Natural killer cell (primary cell): ENCODE results near the gene EMX1. TPM values are rescaled to one million over a fixed set of nuclear protein-coding genes. Genes with fewer than 3 reads are reported as not detected.

ENCODE experiments used
- ATAC-seq, 3 donors: fragments of 150-1000 bp in 2 of 3; fragments of 200-7000 bp in 1 of 3; cut with Tn5 transposase; 1 replicate in 1 of 3; 2 replicates in 2 of 3; pipeline ENCODE4 v1.10.0; 2021; ENCODE audit warnings: mild to moderate bottlenecking in 2 of 3, moderate library complexity in 2 of 3
- DNase-seq, 2 donors: peaks; one replicate each; pipeline versions ENCODE4 v3.0.0 to v3.0.0-alpha.2; 2013 to 2021; ENCODE audit warnings: mixed read lengths in 1 of 2
- H3K27ac ChIP-seq: one replicate; pipeline ENCODE4 v1.5.1; 2013; ENCODE audit warnings: mild to moderate bottlenecking, low read length
- H3K27me3 ChIP-seq: one replicate; pipeline ENCODE4 v1.6.1; 2013; ENCODE audit warnings: low read length; ENCODE audit not compliant: control insufficient read depth, insufficient read depth
- H3K36me3 ChIP-seq: one replicate; pipeline ENCODE4 v1.6.1; 2013; ENCODE audit warnings: low read length; ENCODE audit not compliant: control insufficient read depth, insufficient read depth
- H3K4me1 ChIP-seq: one replicate; pipeline ENCODE4 v1.6.1; 2013; ENCODE audit warnings: low read length; ENCODE audit not compliant: control insufficient read depth, insufficient read depth
- H3K4me3 ChIP-seq: one replicate; pipeline ENCODE4 v1.5.1; 2013; ENCODE audit warnings: low read length
- H3K9me3 ChIP-seq: one replicate; pipeline ENCODE4 v1.6.1; 2013; ENCODE audit warnings: low read length; ENCODE audit not compliant: control insufficient read depth, insufficient read depth
- H3K27ac Mint-ChIP-seq, 2 donors: one replicate each; pipeline ENCODE4 v1.8.0; 2022; ENCODE audit warnings: mild to moderate bottlenecking in 2 of 2, mixed read lengths in 2 of 2, moderate library complexity in 1 of 2
- H3K27me3 Mint-ChIP-seq, 2 donors: one replicate each; pipeline ENCODE4 v1.8.0; 2022; ENCODE audit warnings: low read depth in 2 of 2, mixed read lengths in 2 of 2
- H3K36me3 Mint-ChIP-seq: one replicate; pipeline ENCODE4 v1.8.0; 2022; ENCODE audit warnings: mixed read lengths
- H3K4me1 Mint-ChIP-seq, 2 donors: one replicate each; pipeline ENCODE4 v1.8.0; 2022; ENCODE audit warnings: mixed read lengths in 2 of 2
- H3K4me3 Mint-ChIP-seq: one replicate; pipeline ENCODE4 v1.8.0; 2022; ENCODE audit warnings: mild to moderate bottlenecking, moderate library complexity, mixed read lengths
- H3K9me3 Mint-ChIP-seq, 2 donors: one replicate each; pipeline ENCODE4 v1.8.0; 2022; ENCODE audit warnings: mixed read lengths in 2 of 2
- CTCF ChIP-seq: fragments of 200-600 bp; IDR thresholded peaks from one replicate; pipeline ENCODE4 v1.8.0; 2022; ENCODE audit warnings: antibody characterized with exemption
- WGBS: methylation state at CpG from one replicate; pipeline ENCODE4 v1.1.7; 2013; ENCODE audit warnings: missing lambda C conversion rate; ENCODE audit not compliant: insufficient coverage; 5-methylcytosine and 5-hydroxymethylcytosine counted together
- intact Hi-C: fragments of 100-400 bp; cut with micrococcal nuclease; formaldehyde crosslinking; loops from one replicate; pipeline ENCODE4 v1.14.2; 2022
- total RNA-seq, 4 donors: library from RNA; stranded (reverse); fragments of 120-200 nt in 1 of 4; gene quantifications; one replicate each; pipeline versions ENCODE4 v1.2.3 to v1.2.4, GENCODE V29; 2013 to 2022

Gene EMX1
- total RNA-seq, 3 donors from 2014 or later (not counting 1 experiment from before 2014, with no cell fraction given), result not detected

GRCh38 chr2:72926811-72927465, 9.6 kb downstream of the EMX1 start:
- ATAC-seq, result no peak
- no peaks in the 10 kb centered on the region for H3K36me3 Mint-ChIP-seq
- DNase-seq, result no peak
- H3K27me3 Mint-ChIP-seq, result peaks cover 23 to 31% of the 10 kb centered on the region in 2 donors
- Histone ChIP-seq H3K27ac (no peak overlapping the region), H3K36me3 (no peaks in the 10 kb centered on the region), H3K4me1 (peaks cover 11% of the 10 kb centered on the region), H3K9me3 (no peaks in the 10 kb centered on the region), H3K27me3 (peaks cover 44% of the 10 kb centered on the region), H3K4me3 (no peak overlapping the region)
- 48% methylated on average over 5 of the region's 6 CpGs for WGBS
- intact Hi-C loops, result no loop called here
- H3K4me1 Mint-ChIP-seq, result no peaks in the 10 kb centered on the region
- TF ChIP-seq CTCF, result no peak
- no peak overlapping the region for H3K4me3 Mint-ChIP-seq
- no peaks in the 10 kb centered on the region for H3K9me3 Mint-ChIP-seq
- no peak overlapping the region for H3K27ac Mint-ChIP-seq

- Mint-ChIP-seq H3K27me3 (peaks cover 13 to 21% of the 10 kb centered on the region in 2 donors), H3K9me3 (no peaks in the 10 kb centered on the region), H3K27ac (no peak overlapping the region), H3K36me3 (no peaks in the 10 kb centered on the region), H3K4me3 (no peak overlapping the region), H3K4me1 (no peaks in the 10 kb centered on the region)
- DNase-seq (peak in 1 of 2 donors; percentile 6), ATAC-seq (no peak)
- Histone ChIP-seq H3K27ac (no peak overlapping the region), H3K36me3 (no peaks in the 10 kb centered on the region), H3K9me3 (no peaks in the 10 kb centered on the region), H3K4me1 (peaks cover 11% of the 10 kb centered on the region), H3K4me3 (no peak overlapping the region), H3K27me3 (peaks cover 36% of the 10 kb centered on the region)
- 89% methylated on average over 8 of the region's 8 CpGs for WGBS
- no peak for TF ChIP-seq CTCF
- intact Hi-C loops, result no loop called here
These were observed 10.6 kb downstream of the EMX1 start for GRCh38 chr2:72927619-72928550.

- TF ChIP-seq CTCF, result no peak
- peaks cover 2 to 10% of the 10 kb centered on the region in 2 donors for H3K27me3 Mint-ChIP-seq
- no peak overlapping the region for H3K4me3 ChIP-seq
- H3K27me3 ChIP-seq, result peaks cover 26% of the 10 kb centered on the region
- no peak for DNase-seq
- no peak overlapping the region for H3K27ac Mint-ChIP-seq
- no peak for ATAC-seq
- intact Hi-C loops, result no loop called here
- H3K27ac ChIP-seq, result no peak overlapping the region
- WGBS, result 100% methylated on average over 1 of the region's 1 CpG
- H3K9me3 ChIP-seq, result no peaks in the 10 kb centered on the region
- H3K4me3 Mint-ChIP-seq, result no peak overlapping the region
- H3K36me3 Mint-ChIP-seq, result no peaks in the 10 kb centered on the region
- H3K36me3 ChIP-seq, result no peaks in the 10 kb centered on the region
- H3K4me1 Mint-ChIP-seq, result no peaks in the 10 kb centered on the region
- H3K9me3 Mint-ChIP-seq, result no peaks in the 10 kb centered on the region
- peaks cover 7% of the 10 kb centered on the region for H3K4me1 ChIP-seq
These were observed 11.7 kb downstream of the EMX1 start for GRCh38 chr2:72929010-72929409.
